GM21526 (cell line): Measurements from ENCODE around the gene KCNK10.
A peak's percentile ranks its signal among the peaks of the same experiment; 100 is the strongest.

Experiments used
- ATAC-seq: cut with Tn5 transposase; IDR thresholded peaks from one replicate; pipeline ENCODE4 v1.9.1; 2021; ENCODE audit warnings: moderate library complexity; ENCODE audit not compliant: unreplicated experiment, low FRiP score

KCNK10 gene

DNA sequence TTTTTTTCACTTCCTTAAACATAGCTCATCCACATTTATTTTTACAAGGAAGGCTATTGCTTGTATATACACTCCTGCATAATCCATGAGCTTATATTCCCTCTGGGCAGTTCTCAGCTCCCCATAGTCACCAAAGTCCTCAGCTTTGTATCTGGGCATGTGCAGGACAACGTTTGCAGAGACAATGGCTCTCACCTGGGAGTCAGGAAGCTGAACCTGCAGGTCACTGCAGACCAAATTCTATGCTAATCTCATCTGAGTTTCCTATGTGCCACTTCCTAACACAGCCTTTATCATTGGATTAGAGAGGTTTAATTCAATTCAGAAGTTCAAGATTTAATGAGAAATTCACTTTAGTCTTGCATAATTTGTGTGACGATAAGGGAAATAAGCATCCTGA lies 131.5 kb downstream of the KCNK10 start:
- no peak for ATAC-seq

DNA sequence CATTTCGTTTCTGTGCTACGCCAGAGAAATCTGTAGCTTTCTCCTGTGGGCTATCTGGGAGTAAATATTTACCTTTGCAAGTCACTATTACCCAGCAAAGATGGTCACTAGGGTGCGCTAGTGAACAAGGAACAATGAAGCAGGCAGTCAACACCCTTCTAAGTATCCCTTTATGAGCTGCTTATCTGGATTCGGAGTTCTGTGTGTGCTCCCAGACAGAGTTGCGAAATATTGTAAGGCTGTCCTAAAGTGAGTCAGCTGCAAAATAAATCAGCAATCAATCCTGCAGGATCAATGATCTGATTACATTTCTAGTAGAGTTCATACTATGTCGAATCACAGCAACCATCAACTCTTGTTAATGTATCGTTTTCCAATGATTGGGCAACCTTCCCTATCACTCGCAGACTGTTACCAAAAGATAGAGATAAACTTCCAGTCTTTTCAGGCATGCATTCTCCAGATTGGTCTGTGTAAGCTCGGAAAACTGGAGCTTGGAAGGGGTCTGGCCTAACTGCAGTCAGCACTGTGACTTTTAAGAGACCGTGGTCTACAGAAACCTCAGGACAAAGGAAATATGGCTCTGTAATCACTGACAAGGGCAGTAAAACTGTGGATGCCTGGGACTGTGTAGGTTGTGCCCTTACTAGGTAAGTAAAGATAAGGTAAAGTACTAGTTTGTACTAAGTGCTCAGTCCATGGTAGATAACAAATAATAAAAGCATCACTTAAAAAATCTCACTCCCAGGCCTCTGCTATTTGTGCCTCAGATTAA lies 133.5 kb downstream of the KCNK10 start:
- peak; percentile 79 for ATAC-seq

DNA sequence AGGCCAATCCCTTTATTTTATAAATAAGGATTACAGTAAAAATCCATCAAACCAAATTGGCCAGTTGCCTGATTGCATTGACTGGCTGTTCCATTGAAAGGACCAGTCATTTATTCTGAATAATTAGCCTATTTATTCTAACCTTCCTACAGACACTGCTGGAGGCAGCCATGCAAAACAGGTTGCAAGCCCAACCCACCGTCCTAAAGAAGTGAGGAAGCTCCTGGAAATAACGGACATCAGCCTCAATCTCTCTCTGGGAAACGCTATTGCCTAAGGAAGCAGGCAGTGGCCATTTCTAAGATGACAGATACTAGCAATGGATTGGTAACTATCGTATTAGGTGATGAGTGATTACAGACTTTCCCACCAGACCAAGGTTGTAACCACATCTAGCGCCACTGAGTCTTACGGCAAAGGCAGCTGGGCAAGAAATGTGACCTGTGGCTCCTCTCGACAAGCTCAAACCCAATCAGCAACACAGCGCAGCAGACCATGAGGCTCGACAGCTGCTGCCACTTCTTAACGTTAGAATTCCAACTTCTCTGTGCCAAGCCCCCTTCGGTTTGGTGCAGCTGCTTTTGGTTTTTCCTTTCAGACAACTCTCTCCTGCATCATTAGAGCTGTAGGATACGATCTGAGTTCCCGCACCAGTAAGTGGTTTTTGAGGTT lies 134.2 kb downstream of the KCNK10 start:
- peak; percentile 38 for ATAC-seq

DNA sequence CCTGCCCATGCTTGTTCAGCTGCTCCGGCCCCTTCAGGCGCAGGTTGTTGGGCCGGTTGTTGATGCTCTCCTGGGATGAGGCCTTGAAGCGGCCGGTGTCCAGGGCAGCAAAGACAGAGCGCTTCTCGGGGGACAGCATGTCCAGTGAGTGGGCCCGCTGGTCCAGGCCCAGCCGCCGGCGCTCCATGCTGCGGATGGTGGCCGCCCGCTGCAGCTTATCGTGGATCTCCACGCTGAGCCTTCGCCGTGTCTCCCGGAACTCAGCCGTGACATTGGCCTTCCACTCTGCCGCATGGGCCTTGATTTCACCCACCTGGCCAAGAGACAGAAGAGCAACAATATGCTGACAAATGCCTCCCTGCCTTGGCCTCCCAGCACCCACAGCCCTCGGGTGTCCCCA lies 137.2 kb downstream of the KCNK10 start:
- ATAC-seq: no peak

DNA sequence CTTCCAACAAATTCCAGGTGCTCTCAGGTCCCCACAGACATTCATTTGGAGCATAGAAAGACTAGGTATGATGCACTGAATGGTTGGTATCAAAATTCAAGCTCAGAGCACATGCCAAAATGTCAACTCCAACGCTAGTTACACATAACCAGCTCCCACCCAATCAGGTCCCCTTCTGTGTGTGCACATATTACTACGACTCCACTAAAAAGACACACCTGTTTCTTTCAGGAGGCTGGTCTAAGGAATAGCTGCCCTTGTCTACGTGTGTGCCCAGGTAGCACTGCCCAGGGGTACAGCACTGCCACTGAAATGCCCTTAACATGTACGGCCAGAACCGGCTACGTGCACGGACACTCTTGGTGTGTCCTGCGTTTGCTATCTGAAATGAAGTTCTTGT lies 138.1 kb downstream of the KCNK10 start:
- no peak for ATAC-seq

DNA sequence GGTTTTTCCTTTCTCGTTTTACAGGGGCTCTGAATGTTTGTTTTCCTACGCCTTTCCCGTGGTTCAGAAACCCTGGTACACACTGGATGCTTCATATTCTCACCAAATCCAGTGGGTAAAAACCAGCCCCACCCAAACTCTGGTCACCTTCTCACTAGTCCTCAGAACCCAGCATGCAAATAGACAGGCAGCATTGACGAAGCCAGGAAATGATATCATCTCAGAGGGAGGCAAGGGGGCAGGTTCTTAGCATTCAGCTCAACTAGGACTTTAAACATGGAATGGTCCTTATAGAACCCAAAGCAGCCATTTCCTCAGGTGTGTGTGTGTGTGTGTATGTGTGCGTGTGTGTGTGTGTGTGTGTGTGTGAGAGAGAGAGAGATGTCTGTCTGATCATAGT lies 142.0 kb downstream of the KCNK10 start:
- ATAC-seq: peak; percentile 60

DNA sequence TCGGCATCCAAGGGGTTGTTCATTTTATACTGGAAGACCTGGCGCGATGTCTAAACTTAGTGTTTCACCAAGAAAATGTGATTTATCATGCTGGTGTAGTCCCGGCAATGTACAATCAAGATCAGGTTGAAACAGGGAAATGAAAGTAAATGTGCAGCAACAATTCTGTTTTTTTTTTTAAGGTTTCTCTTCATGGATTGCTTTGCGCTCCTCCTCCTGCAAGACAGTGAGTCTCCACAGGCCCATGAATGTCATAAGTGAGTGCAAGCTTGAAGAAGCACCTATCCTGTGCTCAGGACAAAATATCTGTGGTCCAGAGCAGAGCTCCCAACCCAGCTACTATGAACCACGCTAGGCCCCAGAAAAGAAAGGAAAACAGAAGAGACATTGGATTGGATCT lies 143.4 kb downstream of the KCNK10 start:
- ATAC-seq: no peak

DNA sequence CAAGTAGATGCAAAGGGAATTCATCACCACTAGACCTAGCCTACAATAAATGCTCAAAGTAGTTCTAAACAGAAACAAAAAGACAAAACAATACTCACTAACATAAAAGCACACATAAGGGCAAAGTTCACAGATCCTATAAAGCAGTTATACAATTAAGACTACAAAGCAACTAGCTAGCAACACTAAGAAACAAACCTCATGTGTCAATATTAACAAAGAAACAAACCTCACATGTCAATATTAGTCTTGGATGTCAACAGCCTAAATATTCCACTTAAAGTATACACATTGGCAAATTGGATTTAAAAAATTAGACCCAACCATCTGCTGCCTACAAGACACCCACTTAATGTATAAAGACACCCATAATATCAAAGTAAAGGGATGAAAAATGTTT lies 152.7 kb downstream of the KCNK10 start:
- no peak for ATAC-seq

DNA sequence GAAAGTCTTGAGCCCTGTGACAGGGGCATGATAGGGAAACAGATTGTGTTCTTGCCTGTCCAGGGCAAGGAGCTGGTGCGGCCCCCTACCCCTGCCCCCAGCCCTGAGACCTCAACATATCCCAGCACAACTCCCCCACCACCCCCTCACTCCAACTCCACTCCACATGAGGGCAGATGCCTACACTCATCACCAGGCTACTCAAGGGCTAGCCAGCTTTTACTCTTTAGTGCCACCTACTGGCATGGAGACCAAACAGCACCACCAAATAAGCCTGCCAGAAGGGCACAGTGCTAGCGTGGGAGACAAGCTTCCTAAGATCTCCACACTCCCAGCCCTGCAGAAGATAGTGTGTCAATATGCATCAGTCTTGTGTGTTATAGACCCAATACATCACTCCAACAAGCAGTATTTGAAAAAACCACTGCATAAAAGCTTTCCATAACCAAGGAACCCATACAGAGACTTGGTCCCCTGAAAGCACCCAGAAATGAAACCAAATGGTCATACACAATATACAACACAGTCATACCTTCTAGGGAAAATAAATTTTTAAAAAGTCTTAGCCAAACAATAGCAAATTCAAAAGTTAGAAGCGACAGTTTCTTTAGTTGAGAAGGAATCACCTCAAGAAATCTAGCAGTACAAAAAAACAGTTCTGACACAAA lies 154.4 kb downstream of the KCNK10 start:
- ATAC-seq: peak; percentile 92

DNA sequence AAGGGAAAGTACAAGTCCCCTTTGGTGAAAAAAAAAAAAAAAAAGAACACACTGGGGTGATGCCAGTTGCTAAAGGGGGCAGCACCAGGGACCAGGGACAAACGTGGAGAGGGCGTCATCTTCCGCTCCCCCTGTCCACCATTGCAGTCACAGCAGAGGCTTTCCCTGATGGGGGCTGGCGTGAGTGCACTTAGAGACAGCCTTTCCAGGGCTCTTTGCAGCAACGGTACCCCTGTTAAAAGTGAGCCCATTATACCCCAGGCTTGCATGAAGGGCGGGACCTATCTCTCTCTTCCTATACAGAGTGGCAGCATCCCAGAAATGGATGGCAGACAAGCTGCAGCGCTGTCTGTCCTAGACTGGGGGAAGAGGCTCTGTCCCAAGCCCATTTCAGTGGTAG lies 155.0 kb downstream of the KCNK10 start:
- no peak for ATAC-seq

DNA sequence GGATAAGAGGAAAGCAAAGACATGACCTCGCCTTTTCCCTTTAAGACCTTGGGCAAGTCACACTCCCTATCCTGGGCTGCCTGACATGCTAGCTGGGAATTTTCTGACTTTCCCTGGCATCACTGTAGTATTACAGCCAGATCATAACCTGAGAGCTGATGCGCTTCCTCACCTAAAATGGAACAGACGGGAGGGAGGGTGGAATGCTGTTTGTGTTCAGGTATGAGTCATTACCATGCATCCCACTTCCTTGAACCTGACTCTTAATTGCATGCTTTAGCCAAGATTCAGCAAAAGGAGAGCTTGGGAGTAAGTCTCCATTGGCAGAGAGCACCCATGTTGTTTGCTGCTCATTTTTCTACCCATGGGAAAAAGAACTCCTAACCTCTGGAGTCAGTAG lies 156.5 kb downstream of the KCNK10 start:
- no peak for ATAC-seq

DNA sequence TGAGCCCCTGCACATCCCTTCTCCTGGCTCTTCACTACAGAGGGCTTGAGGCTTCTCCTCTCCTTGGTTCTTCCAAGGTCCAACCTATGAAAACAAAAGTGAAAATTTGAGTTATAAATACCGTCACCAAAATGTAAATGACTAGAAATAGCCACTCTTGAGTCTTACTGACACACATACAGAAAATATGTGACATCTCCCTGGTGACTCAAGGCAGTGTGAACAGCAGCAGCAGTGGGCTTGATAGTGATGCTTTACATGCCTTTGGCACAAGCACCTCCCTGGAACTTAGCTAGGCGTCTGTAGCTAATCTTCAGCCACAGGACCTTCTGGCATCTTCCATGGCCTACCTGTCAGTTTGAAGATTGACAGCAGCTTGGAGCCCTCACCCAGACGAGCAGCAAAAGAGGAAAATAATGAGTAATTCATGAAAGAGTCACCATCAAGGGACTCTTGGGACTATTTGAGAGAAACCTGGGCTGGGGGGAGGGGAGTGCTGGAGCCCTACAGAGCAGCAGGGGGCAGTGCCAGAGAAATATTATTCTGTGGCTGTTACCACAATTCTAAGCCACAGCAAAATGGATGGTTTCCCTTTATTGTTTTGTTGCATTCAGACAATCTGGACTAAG lies 158.0 kb downstream of the KCNK10 start:
- ATAC-seq: no peak

DNA sequence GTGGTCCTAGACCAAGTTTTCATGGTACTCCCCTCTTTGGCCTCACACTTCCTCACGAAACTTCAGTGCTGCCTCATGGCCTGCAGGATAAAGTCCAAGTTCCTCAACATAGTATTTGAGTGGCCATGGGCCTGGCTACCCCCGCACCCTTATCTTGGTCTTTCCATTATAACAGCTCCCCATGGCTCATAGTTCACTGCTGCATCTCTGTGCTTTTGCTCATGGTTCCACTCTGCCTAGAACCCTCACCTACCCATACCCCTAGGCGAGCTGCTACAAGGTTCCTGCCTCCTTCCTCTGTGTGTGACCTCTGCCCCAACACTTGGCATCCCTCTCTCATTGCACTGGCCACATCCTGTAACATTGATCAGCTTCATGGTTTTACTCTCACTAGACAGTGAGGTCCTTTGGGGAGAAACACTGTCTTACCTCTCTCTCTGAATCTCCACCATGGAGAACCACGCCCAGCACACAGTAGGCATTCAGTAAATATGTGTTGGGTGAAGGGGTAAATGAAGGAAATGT lies 159.3 kb downstream of the KCNK10 start:
- no peak for ATAC-seq

DNA sequence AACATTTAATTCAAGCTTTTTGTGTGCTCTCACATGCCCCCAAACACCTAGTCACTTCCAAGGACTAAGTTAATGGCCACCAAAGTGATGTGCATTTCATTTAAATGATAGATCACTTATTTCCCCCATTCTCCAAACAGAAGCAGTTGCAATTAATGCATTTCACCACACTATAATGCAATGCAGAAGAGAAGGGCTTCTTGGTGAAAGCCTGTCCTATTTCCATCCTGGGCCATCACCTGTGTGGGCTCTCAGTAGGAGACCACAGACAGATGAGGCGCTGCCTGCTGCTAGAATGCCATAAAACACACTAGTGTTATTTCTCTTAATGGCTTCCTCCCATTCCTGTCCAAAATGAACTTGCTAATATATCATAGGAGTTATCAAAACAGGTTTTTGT lies 166.9 kb downstream of the KCNK10 start:
- no peak for ATAC-seq

DNA sequence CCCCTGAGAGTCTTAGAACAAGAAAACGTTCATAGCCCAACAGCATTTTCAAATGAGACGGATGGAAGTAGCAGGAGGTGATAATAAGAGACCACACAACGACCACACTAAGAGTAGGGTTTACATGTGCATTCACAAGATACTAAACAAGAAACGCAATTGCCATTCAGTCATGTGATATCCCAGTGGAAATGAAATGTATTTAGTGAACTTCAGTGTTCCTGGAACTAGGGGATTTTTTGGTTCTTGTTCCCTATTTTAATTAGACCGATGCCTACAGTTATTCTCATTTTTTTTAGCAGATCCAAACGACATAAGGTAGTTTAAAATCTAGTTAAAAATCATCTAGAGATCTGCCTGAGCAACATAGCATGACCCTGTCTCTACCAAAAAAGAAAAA lies 168.1 kb downstream of the KCNK10 start:
- ATAC-seq: no peak

DNA sequence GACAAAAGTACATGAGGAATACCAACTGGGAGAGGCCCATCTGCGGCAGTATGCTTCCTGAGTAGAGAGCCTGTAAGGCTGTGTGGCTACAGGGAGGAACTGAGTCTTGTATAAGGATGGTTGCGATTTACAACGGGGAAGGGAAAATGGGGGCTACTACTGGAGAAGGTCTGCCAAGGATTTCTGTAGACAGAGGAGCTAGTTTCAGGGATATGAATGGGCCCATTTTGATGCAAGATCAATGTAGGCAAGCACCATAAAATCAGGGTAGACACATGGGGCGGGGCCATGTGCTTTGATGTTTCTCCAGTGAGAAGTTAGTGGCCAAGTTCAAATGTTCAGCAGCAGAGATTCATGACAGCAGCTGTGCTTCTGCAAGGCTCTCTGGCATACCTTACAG lies 168.7 kb downstream of the KCNK10 start:
- ATAC-seq: no peak

DNA sequence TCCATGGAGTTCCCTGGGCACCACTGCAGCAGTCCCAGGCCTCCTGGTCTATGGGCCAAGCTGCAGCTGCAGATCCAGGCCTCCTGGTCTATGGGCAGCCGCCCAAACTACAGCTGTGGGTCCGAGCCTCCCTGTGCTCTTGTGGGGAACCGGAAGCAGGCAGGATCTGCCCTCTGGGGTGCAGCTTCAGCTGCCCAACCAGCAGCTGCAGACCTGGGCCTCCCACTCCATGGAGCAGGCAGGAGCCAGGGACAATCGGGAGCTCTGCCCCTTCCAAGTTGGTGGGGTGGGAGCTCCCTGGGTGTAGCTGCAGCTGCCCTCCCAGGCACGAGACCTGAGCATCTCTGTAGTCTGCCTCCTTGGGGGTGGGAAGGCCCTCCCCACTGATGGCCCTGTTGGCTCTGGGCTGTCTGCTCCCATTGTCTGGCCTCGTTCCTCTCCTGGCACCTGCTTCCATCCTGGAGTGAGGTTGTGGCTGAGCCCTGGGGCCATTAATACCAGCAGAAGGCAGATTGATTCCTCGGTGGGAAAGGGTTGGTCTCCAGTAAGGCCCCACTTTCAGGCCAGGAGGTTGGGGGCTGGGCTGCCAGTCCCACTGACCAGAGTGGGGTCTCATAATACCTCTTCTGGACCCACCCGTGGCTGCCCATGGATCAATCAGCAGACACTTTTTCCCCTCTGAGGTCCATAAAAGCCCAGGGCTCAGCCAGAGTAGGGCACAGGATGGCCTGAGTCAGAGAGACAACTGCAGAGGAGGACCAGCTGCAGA lies 176.0 kb downstream of the KCNK10 start:
- ATAC-seq: no peak

DNA sequence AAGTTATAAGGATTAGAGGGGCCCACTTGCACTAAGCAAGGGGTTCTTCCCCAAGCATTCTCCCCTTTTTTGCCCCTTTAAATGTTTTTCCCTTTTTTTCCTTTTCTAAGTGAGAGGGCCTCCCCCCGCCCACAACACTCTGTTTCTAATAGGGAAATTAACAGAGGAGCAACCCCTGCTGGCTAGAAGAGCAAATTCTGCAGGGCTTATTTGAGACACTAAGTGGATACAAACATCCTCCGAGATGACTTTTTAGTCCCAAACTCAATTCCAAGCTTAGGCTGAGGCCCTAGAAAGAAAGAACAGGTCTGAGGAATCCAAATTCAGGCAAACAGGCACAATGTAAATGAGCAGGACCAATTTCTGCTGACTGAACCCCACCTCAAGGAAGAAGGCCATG lies 179.3 kb downstream of the KCNK10 start:
- no peak for ATAC-seq

DNA sequence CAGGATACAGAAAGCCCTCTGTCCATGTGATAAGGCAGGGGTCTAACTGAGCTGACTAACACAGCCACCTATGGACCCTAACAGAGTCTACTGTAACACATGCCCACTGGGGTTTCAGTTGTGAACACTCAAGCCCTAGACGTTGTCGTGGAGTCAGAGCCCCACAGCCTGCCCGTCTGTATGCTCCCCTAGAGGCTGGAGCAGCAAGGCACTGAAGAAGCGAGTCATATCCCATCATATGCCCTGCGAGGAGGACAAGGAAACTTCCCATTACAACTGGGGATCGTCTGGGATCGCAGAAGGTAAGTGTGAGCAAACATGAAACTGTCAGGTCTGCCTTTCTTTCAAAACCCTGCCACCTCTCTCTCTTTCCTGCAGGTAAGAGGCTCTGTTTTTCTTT lies 180.1 kb downstream of the KCNK10 start:
- ATAC-seq: no peak

DNA sequence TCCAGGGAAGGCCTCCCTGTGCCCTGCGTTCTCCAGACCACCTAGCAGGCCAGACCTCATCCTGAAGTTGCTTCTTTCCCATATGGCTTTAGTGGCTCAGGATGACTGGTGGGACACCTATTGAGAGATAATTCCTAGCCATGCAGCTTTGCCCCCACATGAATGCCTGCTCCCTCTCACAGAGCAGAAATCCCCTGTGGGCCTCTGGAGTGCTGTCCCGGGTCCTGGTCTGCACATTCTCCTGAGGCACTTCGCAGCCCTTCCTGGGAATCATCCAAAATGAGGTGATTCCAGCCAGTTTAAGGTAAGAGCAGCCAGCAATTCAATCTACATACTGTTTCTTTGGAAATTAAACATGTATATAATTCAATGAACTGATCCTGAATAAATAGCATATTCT lies 182.2 kb downstream of the KCNK10 start:
- ATAC-seq: no peak
